ENCODE measurements around the gene SAFB2. TPM values are rescaled to one million over a fixed set of nuclear protein-coding genes. Genes with fewer than 3 reads are reported as not detected.

Gene SAFB2
- total RNA-seq, 4 donors from 2014 or later, result 13.7 to 19.8 (median 18.4) TPM

DNA sequence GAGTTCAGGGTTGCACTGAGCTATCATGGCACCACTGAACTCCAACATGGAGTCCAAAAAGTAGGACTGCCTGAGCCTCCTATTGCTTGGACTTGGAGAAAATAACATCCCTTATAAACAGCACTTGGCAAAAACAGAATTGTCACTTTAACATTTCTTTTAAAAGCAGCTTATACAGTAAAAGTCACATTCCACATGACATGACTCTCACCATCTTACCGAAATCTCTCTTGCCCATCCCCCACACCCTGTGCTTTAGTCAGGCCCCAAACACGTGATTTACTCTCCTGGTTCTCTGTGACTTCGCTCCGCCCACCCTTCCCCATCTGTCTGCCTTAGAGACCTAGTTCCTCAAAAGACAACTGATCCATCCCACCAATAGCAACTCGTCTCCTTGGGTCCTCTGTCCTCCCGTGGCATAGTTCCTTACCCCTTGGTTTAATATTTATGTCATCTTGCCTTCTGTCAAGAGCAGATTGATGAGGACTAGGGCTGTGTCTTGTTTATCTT, 4.9 kb upstream of the SAFB2 start:
- no peak for ATAC-seq
- Histone ChIP-seq H3K27me3 (no peaks in the 10 kb centered on the region), H3K4me3 (no peak overlapping the region), H3K36me3 (peaks cover 0 to 34% of the 10 kb centered on the region in 2 donors), H3K27ac (peak overlapping the region; percentile 30 to 98 (median 38)), H3K4me1 (peaks cover 68 to 70% of the 10 kb centered on the region in 2 donors), H3K9me3 (no peaks in the 10 kb centered on the region)
- TF ChIP-seq POLR2A (IDR thresholded peaks at IDR 0.05), result no peak
- TF ChIP-seq, protein P1, sequence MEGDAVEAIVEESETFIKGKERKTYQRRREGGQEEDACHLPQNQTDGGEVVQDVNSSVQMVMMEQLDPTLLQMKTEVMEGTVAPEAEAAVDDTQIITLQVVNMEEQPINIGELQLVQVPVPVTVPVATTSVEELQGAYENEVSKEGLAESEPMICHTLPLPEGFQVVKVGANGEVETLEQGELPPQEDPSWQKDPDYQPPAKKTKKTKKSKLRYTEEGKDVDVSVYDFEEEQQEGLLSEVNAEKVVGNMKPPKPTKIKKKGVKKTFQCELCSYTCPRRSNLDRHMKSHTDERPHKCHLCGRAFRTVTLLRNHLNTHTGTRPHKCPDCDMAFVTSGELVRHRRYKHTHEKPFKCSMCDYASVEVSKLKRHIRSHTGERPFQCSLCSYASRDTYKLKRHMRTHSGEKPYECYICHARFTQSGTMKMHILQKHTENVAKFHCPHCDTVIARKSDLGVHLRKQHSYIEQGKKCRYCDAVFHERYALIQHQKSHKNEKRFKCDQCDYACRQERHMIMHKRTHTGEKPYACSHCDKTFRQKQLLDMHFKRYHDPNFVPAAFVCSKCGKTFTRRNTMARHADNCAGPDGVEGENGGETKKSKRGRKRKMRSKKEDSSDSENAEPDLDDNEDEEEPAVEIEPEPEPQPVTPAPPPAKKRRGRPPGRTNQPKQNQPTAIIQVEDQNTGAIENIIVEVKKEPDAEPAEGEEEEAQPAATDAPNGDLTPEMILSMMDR (IDR thresholded peaks at IDR 0.05 in 4 of 5, conservative IDR thresholded peaks at IDR 0.05 in 1 of 5), result no peak
- peak; percentile 36 to 55 for DNase-seq
- intact Hi-C loops (cut with DNase I; ENCODE audit: low total_unique reads) (loop anchor here (10.0 kb wide), 1 partner anchor 747 kb away; the partner anchor contains the start of genes ALKBH7 and PSPN), in situ Hi-C loops (cut with MboI; ENCODE audit: low sequenced_read_pairs in 4 of 4) (loop anchor here in 2 of 4 donors (10.0 kb wide), 2 partner anchors 47 to 57 kb away; partner anchors contain the start of genes HSD11B1L (in 1 of the 2) and MICOS13 (in 1 of the 2))

DNA sequence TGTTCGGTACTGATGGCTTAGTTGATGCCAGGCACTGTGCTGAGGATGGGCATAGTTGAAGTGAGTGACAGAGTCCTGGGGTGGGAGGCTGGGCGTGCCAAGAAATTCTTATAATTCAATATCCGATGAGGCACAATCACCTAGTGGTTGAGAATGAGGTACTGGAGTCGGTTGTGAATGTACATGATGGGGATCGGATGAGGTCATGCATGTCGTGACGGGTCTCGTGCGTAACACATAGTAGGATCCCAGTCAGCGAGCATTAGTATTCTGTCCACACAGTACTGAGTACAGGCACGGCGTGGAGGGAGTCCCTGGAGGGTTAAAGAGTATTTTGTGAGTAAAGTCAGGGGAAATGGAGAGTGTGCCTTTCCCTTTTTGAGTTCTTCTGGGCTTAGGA, 3.1 kb upstream of the SAFB2 start:
- intact Hi-C loops (cut with DNase I; ENCODE audit: low total_unique reads) (loop anchor here (10.0 kb wide), 1 partner anchor 749 kb away; the partner anchor contains the start of genes ALKBH7 and PSPN), in situ Hi-C loops (cut with MboI; ENCODE audit: low sequenced_read_pairs in 4 of 4) (loop anchor here in 2 of 4 donors (10.0 kb wide), 2 partner anchors 49 to 59 kb away; partner anchors contain the start of genes HSD11B1L (in 1 of the 2) and MICOS13 (in 1 of the 2))
- DNase-seq (no peak), ATAC-seq (no peak)
- no peak overlapping the region for H3K4me3 ChIP-seq
- H3K4me1 ChIP-seq, result peaks cover 61 to 63% of the 10 kb centered on the region in 2 donors
- peak overlapping the region; percentile 96 to 98 (median 98) for H3K27ac ChIP-seq
- no peaks in the 10 kb centered on the region for H3K27me3 ChIP-seq
- H3K36me3 ChIP-seq, result peaks cover 0 to 39% of the 10 kb centered on the region in 2 donors
- no peaks in the 10 kb centered on the region for H3K9me3 ChIP-seq
- no peak for TF ChIP-seq POLR2A (IDR thresholded peaks at IDR 0.05)

DNA sequence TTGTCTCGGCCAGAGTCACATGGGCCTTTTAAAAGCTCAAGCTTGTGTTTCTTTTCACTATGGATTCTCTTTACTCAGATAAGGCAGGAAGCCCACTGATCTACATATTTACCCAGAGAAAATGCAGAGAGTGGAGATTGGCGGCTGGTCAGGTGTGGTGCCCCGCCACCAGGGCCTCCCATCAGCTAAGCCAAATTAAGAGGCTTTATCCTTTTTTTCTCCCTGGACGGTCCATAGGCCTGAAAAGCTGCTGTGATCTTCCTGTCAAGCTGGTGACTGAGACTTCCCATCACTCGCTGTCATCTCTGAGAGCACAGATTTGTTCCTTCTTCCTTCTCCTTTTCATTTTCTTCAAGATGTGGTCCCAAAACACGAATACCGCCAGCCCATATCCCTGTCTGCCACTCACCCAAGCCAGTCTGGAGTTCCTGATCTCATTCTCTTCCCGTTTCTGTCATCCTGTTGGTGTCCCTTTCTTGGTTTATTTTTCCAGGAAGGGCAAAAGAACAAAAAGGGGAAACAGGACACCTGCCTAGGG, 2.2 kb upstream of the SAFB2 start:
- no peaks in the 10 kb centered on the region for H3K27me3 ChIP-seq
- ATAC-seq, result no peak
- peak overlapping the region; percentile 96 to 98 (median 98) for H3K27ac ChIP-seq
- intact Hi-C loops (cut with DNase I; ENCODE audit: low total_unique reads) (loop anchor here (5.0 to 10.0 kb wide), 3 partner anchors 167 to 750 kb away; partner anchors contain the start of genes ALKBH7, DUS3L, PSPN and RANBP3), in situ Hi-C loops (cut with MboI; ENCODE audit: low sequenced_read_pairs in 4 of 4) (loop anchor here in 2 of 4 donors (10.0 kb wide), 2 partner anchors 50 to 60 kb away; partner anchors contain the start of genes HSD11B1L (in 1 of the 2) and MICOS13 (in 1 of the 2))
- TF ChIP-seq POLR2A (IDR thresholded peaks at IDR 0.05), result no peak
- TF ChIP-seq, protein P1 (IDR thresholded peaks at IDR 0.05 in 4 of 5, conservative IDR thresholded peaks at IDR 0.05 in 1 of 5), result no peak
- H3K9me3 ChIP-seq, result no peaks in the 10 kb centered on the region
- peak overlapping the region; percentile 79 to 91 (median 82) for H3K4me3 ChIP-seq
- peaks cover 0 to 48% of the 10 kb centered on the region in 2 donors for H3K36me3 ChIP-seq
- peaks cover 61 to 65% of the 10 kb centered on the region in 2 donors for H3K4me1 ChIP-seq
- no peak for DNase-seq

DNA sequence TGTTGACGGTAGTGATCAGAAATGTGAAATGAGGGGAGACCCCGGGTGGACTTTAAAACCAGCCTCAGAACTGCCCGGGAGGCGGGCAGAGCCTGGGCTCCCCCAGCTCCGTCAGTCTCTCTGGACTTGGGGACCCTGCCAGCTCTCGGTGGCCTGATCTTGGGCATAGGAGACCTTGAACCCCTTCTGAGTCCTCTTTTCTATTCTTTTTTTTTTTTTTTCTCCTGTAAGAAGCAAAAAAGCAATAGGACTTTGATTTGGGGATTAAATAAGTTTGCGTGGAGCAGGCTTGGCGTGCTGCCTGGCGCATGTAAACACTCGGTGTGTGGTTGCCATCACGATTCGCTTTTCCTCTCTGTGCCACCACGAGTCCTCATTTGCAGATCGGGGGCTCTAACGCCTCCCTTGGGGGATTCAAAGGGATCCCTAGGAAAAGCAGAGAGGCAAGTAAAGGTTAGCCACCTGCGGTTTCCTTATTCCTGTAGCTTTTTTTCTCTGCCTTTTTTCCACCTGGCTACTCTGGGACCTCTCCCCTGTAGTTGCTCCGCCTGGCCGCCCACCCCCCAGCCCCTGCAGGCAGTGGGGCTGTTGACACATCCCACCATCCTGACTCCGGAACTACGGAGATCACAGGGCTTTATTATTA, 1.6 kb upstream of the SAFB2 start:
- ATAC-seq, result no peak
- Histone ChIP-seq H3K27ac (peak overlapping the region; percentile 96 to 98 (median 98)), H3K9me3 (no peaks in the 10 kb centered on the region), H3K4me1 (peaks cover 60 to 65% of the 10 kb centered on the region in 2 donors), H3K27me3 (no peaks in the 10 kb centered on the region), H3K4me3 (peak overlapping the region; percentile 79 to 91 (median 82)), H3K36me3 (peaks cover 0 to 50% of the 10 kb centered on the region in 2 donors)
- peak in 1 of 2 donors; percentile 47 for DNase-seq
- in situ Hi-C loops (cut with MboI; ENCODE audit: low sequenced_read_pairs in 4 of 4) (loop anchor here in 2 of 4 donors (10.0 kb wide), 2 partner anchors 51 to 61 kb away; partner anchors contain the start of genes HSD11B1L (in 1 of the 2) and MICOS13 (in 1 of the 2)), intact Hi-C loops (cut with DNase I; ENCODE audit: low total_unique reads) (loop anchor here (5.0 to 10.0 kb wide), 3 partner anchors 168 to 751 kb away; partner anchors contain the start of genes ALKBH7, DUS3L, PSPN and RANBP3)
- TF ChIP-seq POLR2A (IDR thresholded peaks at IDR 0.05), result no peak
- TF ChIP-seq, protein P1 (IDR thresholded peaks at IDR 0.05 in 4 of 5, conservative IDR thresholded peaks at IDR 0.05 in 1 of 5), result no peak
